Endothelial cell of hepatic sinusoid (primary cell): Measurements from ENCODE around the gene PPP1R1B.

ENCODE experiments used
- in situ Hi-C: cut with HindIII; loops from 2 replicates; pipeline ENCODE4 v1.10.0; 2017; ENCODE audit warnings: low sequenced_read_pairs

The PPP1R1B gene

DNA sequence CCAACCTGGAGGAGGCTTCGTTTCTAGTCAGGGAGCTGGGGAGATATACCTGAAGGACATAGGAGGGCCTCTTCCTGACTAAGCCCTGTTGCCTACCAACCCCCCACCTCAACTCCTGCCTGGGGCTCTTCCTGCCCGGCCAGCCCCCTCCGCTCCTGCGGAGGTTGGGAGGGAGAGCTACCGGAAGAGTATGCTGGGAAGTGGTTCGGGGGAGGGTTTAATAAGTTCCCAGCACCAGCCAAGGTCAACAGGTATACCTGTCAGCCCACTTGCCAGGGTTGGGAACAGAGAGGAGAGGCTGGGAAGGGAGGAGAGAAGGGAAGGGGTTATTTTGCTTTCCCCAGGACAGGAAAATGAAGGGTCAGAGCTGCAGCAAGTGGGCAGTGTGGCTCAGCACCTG lies 4.7 kb downstream of the PPP1R1B start:
- in situ Hi-C loops: no loop called here

DNA sequence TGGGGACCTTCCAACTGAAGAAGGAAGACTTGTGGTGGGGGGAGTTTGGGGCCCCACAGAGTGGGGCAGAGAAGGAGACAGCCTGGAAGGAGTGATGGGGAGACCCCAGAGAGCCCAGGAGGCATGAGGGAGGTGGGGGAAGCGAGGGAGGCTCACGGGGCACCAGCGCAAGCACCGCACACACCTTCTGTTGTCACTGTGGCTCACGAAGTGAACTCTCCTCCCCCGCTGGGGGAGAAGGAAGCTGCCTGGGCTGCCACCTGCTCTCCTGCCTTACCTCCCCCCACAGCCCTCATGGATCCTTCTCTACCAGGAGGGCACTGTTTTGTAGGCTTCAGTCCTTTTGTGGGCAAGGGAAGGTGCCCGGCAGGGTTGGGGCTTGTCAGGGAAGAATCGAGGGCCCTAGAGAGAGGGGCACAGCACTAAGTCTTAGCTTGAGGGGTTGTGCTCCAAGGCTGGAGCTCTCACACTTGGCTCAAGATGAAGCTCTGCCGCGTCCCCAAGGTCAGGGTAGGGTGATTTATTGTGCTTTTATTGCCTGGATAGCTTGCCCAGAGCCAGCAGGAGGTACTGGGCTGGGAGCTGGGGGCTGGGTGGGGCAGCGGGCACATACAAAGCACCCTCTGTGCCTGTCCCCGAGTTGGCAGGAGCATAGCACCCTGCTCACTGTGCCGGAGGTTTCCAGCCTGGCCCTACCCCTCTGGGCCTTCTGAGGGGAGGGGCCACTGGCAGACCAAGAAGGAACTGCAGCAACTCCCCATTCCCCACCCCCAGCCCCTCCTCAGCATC lies 5.6 kb downstream of the PPP1R1B start:
- in situ Hi-C loops: no loop called here

DNA sequence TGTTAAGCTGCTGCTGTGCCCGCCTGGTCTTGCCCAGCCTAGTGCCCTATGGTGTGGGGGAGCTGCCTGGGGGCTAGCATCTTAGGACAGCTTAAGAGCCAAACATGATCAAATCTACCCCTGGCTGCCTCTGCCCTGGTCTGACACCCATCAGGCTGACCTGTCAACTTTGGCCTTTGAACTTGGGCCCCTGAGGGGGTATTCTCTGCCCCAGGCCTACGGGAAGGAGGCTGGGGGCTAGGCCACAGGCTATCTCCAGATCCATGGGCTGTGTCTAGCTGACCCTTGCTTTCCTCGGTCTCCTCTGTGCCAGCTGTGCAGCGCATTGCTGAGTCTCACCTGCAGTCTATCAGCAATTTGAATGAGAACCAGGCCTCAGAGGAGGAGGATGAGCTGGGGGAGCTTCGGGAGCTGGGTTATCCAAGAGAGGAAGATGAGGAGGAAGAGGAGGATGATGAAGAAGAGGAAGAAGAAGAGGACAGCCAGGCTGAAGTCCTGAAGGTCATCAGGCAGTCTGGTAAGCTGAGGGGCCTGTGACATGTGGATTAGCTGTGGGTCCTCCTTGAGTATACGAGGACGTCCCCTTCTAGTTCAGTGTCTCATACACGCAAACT lies 6.9 kb downstream of the PPP1R1B start:
- in situ Hi-C loops: no loop called here

DNA sequence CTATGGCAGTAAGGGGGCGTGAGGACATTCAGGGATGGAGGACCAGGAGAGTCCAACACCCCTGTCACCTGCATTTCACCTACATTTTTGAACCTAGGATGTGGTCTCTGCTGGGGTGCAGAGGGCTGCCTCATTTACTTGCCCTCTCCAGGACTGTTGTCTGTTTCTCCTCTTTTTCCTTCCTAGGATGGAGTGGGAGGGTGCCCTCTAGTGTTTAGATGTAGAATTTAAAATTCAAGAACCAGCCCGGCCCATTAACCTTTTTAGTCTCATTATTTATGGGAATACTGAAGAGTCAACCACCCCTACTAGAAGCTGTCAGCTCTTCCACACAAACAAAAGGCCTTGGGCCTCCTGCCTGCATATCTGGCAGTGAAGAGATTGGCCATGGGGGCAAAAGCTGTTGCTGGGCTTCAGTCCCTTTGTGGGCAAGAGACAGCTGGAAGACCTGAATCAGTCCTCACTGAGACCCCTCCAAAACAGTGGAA lies 7.7 kb downstream of the PPP1R1B start:
- in situ Hi-C loops: no loop called here

DNA sequence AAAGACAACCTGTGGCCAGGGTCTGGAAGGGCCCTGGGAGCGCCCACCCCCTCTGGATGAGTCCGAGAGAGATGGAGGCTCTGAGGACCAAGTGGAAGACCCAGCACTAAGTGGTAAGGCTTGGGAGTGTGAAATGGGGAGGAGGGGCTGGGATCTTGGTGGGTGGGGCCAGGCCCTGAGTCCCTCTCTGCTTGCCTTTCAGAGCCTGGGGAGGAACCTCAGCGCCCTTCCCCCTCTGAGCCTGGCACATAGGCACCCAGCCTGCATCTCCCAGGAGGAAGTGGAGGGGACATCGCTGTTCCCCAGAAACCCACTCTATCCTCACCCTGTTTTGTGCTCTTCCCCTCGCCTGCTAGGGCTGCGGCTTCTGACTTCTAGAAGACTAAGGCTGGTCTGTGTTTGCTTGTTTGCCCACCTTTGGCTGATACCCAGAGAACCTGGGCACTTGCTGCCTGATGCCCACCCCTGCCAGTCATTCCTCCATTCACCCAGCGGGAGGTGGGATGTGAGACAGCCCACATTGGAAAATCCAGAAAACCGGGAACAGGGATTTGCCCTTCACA lies 8.9 kb downstream of the PPP1R1B start:
- in situ Hi-C loops: loop anchor here (5.0 kb wide), 2 partner anchors 52 to 58 kb away; partner anchors contain the start of gene PGAP3

DNA sequence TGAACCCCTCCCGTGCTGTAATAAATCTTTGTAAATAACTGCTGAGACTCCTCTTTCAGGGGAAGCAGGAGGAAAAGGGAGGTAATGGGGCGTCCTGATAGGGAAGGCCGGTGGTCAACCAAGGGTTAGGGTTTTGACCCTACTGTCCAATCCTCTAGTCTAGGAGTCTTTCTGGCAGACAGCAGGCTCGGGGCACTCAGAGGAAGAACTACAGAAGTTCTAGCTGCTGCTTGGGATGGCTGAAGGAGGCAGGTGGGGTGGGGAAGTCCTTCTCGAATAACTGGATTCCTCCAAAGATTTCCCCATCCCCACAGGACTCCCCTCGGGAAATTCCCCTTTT lies 9.8 kb downstream of the PPP1R1B start:
- in situ Hi-C loops: loop anchor here (5.0 kb wide), 2 partner anchors 51 to 59 kb away; partner anchors contain the start of gene PGAP3

DNA sequence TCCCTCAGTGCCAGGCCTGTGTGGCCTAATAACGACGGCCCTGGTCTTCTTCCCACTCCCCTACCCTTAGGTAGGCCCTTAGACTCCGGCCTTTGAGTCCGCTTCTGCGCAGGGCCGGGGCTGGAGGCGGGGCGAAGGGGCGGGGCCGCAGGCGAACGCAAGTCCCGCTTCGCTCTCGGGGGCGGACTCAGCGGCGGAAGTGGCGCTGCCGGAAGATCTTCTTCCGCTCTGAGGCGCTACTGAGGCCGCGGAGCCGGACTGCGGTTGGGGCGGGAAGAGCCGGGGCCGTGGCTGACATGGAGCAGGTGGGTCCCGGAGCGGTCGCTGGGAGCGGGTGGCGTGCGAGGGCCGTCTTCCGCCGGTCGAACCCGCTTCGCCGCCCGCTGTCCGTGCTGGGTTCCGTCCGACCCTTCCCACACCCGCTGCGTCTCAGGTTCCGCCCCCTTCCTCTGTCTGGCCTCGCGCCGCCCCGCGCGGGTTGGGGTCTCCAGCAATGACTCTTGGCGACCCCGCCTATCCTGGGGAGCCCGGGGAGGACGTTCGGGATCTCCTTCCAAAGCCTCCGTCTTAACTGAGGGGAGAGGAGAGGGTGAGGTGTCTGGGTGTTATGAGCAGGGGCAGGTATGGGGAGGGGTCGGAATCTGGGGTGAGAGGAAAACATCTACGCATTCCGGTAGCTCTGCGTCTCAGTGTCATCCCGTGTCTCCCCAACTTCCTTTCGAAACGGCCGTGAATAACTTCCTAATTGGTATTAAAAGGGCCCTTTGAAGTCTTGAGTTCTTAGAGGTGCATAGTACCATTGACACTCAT lies 10.4 kb downstream of the PPP1R1B start, which contains the start of gene STARD3:
STARD3 (plus strand) TSS at position 218 of the 810 bp plus-strand sequence. CDS start 16,388 bp downstream, outside the sequence.
- in situ Hi-C loops: loop anchor here (5.0 kb wide), 2 partner anchors 50 to 60 kb away; partner anchors contain the start of gene PGAP3

DNA sequence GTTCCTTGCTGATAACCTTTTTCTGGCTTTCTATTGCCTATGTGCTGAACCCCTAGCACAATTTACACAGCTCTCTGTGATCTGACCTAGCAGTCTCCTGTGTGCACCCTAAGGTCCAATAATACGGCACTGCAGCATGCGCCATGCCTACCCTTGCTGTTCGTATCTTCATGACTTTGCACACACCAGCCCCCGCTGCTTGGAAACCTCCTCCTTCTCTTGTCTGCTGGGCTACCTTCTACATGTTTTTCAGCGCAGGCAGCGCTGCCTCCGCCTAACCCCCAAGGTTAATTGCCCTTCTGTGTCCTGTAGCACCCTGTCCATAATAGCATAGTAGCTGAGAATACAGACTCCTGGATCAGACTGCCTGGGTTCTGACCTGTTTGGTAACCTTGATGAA lies 11.6 kb downstream of the PPP1R1B start:
- in situ Hi-C loops: loop anchor here (5.0 kb wide), 2 partner anchors 49 to 61 kb away; partner anchors contain the start of gene PGAP3

DNA sequence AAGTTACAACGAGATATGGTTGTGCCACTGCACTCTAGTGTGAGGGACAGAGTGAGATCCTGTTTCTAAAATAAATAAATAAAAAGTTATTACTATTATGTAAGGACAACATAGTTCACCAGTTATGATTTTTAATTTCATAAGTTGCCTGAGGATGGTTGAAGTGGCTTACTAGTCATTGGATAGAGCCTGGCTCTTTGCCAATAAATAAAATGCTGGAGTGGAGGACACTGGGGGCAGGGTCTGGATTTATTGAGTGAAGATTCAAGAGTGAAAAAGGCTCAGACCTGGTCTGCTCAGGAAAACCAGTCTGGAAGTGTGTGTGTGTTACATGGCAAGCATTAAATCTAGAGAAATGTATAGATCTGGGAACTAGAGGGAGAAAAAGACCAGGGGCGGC lies 12.3 kb downstream of the PPP1R1B start:
- in situ Hi-C loops: loop anchor here (5.0 kb wide), 2 partner anchors 48 to 62 kb away; partner anchors contain the start of gene PGAP3

DNA sequence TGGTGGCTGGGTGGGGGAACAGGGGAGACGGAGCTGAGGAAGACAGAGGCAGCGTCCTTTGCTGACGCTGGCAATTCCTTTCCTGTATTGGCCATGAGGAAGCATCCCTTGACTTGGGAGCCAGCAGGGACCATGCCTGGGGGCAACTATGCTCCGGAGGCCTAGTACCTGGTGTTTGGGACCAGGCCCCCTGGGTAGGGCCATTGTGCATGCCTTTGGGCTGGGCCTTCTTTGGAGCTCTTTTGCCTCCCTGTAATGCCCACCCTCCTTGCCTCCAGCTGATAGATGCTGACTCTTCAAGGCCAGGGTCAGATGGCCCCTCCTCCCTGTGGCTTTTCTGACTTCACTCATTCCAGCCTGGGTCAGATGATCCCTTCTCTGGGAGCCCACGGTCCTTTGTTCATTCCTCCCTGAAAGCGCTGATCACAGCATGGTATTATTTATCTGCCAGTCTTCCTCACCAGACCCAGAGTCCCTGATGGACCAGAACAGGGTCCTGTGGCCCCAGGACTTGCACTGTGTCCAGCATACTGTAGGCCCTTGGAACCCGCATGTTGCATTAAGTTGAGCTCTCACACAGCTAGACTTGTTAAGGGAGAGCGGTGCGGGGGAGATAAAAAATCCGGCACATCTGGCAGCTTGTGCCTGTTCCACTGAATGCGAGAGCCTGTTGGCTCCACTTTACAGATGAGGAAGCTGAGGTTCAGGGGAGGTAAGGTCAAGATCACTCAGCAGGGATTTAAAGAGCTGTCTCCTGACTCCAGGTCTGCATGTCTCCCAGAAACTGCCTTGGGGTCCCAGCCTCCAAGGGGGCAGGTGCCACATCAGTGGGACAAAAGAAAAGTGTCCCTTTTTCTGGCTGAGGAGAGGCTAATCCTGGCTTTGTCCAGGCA lies 13.1 kb downstream of the PPP1R1B start:
- in situ Hi-C loops: loop anchor here (5.0 kb wide), 2 partner anchors 47 to 63 kb away; partner anchors contain the start of gene PGAP3

DNA sequence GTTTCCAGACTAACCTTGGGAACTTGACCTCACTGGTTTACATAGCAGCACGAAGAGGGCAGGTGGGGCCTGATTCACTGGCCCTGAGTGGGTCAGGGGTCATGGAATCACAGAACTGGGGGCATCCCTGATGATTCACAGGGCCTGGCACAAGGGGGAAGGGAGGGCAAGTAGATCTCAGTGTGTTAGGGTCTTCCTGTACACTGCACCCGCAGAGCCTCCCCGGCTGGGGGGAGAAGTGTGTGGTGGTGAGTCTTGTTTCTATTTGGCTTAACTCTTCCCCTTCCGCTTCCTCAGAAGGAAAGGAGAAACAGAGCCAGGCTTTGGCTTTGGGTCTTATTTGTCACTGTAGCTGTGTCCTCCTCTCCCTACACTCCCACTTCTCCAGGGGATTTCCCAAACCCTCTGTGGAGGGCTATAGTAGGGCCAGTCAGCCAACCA lies 13.9 kb downstream of the PPP1R1B start:
- in situ Hi-C loops: no loop called here

DNA sequence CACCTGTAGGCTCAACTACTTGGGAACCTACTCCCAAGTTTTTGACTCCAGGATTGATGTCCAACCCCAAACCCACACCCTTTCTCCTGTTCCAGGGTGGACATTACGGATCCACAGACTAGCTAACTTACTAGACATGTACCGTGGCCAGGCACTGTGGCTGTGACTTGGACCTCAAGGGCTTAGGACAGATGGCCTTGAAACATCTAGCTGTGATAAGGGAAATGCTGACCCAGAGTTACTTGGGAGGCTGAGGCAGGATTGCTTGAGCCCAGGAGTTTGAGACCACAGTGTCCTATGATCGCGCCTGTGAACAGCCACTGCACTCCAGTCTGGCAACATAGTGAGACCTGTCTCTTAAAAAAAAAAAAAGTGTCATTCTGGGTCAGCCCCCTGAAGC lies 14.3 kb downstream of the PPP1R1B start:
- in situ Hi-C loops: no loop called here

DNA sequence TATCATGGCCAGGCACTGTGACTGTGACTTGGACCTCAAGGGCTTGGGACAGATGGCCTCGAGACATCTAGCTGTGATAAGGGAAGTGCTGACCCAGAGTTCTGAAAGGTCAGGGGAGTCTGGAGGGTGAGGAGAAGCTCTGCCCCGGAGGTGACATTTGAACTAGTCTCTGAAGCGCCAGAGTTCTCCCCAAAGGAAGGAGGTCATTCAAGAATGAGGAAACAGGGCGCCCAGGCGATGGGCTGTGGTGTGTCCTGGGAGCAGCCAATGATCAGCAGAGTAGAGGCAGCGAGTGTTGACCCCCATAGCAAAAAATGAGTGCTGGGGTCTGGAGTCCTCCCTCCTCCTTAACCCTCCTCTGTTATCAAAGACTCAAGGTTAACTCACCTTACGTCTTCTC lies 15.1 kb downstream of the PPP1R1B start:
- in situ Hi-C loops: no loop called here

DNA sequence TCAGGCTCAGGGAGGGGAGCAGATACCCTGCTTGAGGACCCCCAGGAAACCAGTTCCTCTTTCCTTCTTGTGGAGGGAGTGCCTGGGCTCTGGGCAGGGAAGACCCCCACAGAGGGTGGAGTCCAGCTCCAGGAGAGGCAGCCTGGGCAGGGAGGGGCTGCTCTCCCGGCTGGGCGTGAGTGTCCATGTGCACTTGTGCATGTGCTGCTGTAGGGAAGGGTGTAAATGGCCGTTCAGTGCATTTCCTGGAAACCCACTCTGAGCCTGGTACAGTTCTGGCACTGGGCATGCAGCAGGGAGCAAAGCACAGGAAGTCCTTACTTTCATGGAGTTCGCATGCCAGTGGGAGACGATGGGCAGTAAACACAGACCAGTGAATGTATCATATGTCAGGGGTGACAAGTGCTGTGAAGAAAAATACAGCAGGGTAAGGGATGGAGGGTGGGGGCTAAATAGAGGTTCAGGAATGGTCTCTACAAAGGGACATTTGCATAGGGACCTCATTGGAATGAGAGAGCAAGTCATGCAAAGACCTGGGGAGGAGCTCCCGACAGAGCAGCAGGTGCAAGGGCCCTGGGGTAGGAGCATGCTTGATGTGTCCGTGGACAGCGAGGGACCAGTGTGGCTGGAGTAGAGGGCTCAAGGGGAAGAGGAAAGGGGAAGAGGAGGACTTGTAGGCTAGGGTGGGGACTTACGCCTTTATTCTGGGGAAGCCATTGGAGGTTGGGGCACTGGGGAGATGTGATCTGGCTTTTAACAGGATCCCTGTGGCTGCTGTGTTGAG lies 15.7 kb downstream of the PPP1R1B start:
- in situ Hi-C loops: no loop called here

DNA sequence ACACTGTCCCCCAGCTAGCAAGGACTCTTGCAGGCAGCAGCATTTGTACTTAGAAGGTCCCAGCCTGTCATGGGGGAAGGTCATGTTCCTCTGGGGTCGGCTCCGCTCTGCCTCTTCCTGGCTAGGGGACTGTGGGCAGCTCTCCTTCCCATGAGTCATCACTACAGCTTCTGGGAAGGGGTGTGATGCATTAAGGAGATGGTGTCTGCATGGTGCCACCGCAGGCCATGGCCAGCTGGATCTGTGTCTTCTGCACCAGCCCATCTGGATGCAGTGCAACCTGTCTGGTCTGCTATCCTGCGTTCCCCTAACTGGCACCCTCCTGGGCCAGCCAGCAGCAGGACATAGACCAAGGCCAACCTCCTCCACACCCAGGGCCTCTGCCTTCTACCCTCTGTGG lies 16.5 kb downstream of the PPP1R1B start:
- in situ Hi-C loops: no loop called here

DNA sequence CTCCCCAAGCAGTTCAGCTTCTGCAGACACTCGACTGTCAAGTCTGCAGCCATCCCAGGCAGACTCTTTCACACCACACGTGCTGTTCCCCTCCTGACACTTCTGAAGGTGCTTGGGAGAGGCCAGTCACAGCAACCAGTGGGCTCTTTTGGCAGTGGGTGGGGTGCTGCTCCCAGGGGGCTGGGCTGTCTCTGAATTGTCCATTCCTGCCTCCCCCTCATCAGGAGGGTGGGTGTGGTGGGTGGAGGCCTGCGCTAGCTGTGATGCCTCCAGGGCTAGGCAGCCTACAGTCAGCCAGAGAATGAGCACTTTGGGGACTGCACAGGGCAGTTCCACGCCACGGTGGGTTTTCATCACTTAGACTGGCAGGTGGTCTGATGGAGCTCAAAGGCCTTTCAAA lies 20.5 kb downstream of the PPP1R1B start:
- in situ Hi-C loops: no loop called here

DNA sequence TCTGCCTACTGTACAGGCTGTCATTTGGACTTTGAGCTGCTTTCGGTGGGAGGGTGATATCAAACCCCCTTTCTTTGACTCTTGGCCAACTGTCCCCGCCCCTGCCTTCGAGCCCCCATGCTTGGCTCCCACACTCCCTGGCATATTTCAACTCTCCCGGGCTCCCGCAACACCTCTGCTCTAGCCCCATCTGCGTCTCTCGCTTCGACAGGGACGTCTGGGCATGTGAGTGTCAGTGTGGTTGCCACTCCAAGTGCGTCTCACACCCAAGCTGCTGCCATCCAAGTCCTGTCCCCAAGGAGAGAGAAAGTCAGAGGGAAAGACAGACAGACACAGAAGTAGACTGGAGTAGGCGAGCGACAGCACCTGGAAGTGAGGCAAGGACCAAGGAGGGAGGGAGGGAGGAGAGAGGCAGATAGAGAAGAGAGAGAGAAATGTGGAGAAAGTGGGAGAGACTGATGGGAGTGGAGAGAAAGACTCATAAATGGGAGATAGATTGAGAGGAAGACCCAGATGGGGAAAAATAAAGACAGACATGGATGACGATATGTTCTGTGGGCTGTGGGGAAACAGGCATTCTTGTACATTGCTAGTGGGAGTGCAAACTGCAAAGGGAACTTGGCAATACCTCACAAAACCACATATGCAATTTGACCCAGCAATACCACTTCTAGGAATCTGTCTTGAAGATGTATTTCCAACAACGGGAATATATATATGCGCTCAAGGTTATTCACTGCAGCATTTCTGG lies 22.0 kb downstream of the PPP1R1B start:
- in situ Hi-C loops: no loop called here

DNA sequence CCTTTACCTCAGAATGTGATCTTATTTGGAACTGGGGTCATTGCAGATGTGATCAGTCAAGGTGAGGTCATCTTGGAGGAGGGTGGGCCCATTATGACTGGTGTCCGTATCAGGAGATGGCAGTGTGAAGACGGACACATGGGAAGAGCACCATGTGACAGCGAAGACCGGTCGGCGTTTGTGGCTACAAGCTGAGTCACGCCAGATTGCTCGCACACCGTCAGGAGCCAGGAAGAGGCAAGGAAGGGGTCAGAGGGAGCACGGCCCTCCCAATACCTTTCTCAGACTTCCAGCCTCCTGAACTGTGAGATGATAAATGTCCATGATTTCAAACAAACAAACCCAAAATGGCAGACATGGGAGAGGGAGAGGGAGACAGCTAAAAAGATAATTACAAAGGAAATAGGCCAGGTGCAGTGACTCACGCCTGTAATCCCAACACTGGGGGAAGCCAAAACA lies 23.4 kb downstream of the PPP1R1B start:
- in situ Hi-C loops: no loop called here
